ENCODE results near the gene FGF11.

DNA sequence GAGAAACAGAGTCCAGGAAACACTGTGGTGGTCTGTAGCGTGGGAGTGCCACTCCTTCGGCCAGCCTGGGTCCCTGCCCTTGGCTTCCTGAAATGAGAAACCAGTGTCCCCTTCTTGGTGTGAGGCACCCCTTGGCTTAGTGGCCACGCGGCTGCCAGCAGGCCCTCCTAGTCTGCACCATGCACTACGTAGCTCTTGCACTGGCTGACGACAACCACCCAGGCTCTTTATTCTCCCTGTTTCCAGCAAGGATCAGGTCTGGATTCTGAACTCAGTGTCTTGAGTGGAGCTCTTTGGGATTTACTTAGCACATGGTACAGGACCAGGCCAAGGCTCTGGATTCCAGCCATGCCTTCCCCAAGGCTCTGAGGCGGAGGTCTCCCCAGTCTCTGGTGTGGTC, 11.8 kb upstream of the FGF11 start:
- TF ChIP-seq EZH2 (IDR thresholded peaks at IDR 0.05; ENCODE audit: insufficient read depth, poor library complexity, severe bottlenecking) (no peak), EZH2phosphoT487 (IDR thresholded peaks at IDR 0.05; ENCODE audit: insufficient read depth, low read depth) (no peak)
